Sigmoid colon (tissue), 4 donors: Measurements from ENCODE around the gene GSG1L.

Source experiments
- EP300 ChIP-seq, 4 donors: sonication (generic); formaldehyde crosslinking; IDR thresholded peaks; one replicate each; pipeline ENCODE4 v1.6.1; 2017; ENCODE audit warnings: antibody characterized with exemption in 4 of 4
- POLR2A ChIP-seq, 2 donors: fragments of 450-650 bp; IDR thresholded peaks; one replicate each; pipeline ENCODE4 v1.6.1; 2016; ENCODE audit warnings: antibody characterized with exemption in 2 of 2, mild to moderate bottlenecking in 2 of 2, moderate library complexity in 2 of 2
- TF ChIP-seq, protein P1 (sequence below), 4 experiments: fragments of 450-650 bp in 3 of 4; fragments of 200-600 bp in 1 of 4; IDR thresholded peaks; one replicate each; pipeline ENCODE4 v1.5.1; 2016 to 2019; ENCODE audit warnings: antibody characterized with exemption in 4 of 4, mild to moderate bottlenecking in 3 of 4, moderate library complexity in 2 of 4

DNA sequence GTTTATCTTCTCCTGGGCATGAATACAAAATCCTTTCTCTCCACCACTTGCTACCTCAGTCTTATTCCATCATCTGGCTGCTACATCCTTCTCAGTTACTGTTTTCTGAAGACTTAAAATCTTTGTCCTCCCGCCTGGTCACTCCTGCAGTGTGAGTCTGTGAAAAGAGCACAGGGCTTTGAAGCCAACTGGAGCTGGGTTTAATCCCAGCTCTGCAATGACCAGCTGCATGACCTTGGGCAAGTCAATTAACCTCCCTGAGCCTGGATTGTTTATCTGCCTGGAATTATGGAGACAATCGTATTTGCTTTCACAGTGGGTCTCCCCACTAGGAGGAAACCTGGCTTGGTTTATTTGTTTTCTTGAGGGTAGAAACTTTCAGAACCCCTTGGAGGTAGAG lies 183.2 kb downstream of the GSG1L start:
- TF ChIP-seq, protein P1, sequence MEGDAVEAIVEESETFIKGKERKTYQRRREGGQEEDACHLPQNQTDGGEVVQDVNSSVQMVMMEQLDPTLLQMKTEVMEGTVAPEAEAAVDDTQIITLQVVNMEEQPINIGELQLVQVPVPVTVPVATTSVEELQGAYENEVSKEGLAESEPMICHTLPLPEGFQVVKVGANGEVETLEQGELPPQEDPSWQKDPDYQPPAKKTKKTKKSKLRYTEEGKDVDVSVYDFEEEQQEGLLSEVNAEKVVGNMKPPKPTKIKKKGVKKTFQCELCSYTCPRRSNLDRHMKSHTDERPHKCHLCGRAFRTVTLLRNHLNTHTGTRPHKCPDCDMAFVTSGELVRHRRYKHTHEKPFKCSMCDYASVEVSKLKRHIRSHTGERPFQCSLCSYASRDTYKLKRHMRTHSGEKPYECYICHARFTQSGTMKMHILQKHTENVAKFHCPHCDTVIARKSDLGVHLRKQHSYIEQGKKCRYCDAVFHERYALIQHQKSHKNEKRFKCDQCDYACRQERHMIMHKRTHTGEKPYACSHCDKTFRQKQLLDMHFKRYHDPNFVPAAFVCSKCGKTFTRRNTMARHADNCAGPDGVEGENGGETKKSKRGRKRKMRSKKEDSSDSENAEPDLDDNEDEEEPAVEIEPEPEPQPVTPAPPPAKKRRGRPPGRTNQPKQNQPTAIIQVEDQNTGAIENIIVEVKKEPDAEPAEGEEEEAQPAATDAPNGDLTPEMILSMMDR (IDR thresholded peaks at IDR 0.05): no peak
- TF ChIP-seq POLR2A (IDR thresholded peaks at IDR 0.05): no peak
- no peak for TF ChIP-seq EP300 (IDR thresholded peaks at IDR 0.05)
